HepG2 (cell line): ENCODE data around the gene SLC12A3. TPM values are rescaled to one million over a fixed set of nuclear protein-coding genes. Genes with fewer than 3 reads are reported as not detected.
A peak's percentile ranks its signal among the peaks of the same experiment; 100 is the strongest.

Experiments used
- ARHGAP35 ChIP-seq: sonication (generic); formaldehyde crosslinking; IDR thresholded peaks from 2 replicates; pipeline ENCODE4 v1.9.0; 2022; ENCODE audit warnings: mild to moderate bottlenecking, inconsistent platforms, moderate library complexity, missing genetic modification reagents, borderline replicate concordance
- ATAD3A ChIP-seq: sonication (generic); formaldehyde crosslinking; IDR thresholded peaks from 2 replicates; pipeline ENCODE4 v1.4.0; 2020; ENCODE audit warnings: missing genetic modification reagents
- CAMTA2 ChIP-seq: sonication (generic); formaldehyde crosslinking; IDR thresholded peaks from 2 replicates; pipeline ENCODE4 v1.4.0; 2020; ENCODE audit warnings: mild to moderate bottlenecking, missing genetic modification reagents, borderline replicate concordance
- FOXA3 ChIP-seq: IDR thresholded peaks from 2 replicates; pipeline ENCODE4 v1.6.1; 2016; ENCODE audit warnings: missing genetic modification reagents, missing compliant biosample characterization
- FOXK2 ChIP-seq: fragments of 450-650 bp; IDR thresholded peaks from 2 replicates; pipeline ENCODE4 v1.6.1; 2016
- ONECUT2 ChIP-seq: sonication (generic); formaldehyde crosslinking; IDR thresholded peaks from 2 replicates; pipeline ENCODE4 v1.4.0; 2020; ENCODE audit warnings: missing genetic modification reagents
- RBM39 ChIP-seq: fragments of 200-400 bp; formaldehyde crosslinking; IDR thresholded peaks from one replicate; pipeline ENCODE4 v1.6.1; 2018; ENCODE audit warnings: antibody characterized with exemption, mild to moderate bottlenecking, low read depth, low read length; ENCODE audit not compliant: poor library complexity, severe bottlenecking
- ZFYVE20 ChIP-seq: sonication (generic); formaldehyde crosslinking; IDR thresholded peaks from 2 replicates; pipeline ENCODE4 v1.8.0; 2023; ENCODE audit warnings: low read depth, mild to moderate bottlenecking, moderate library complexity, missing genetic modification reagents, borderline replicate concordance
- ZMYM4 ChIP-seq: sonication (generic); formaldehyde crosslinking; IDR thresholded peaks from 2 replicates; pipeline ENCODE4 v1.8.1; 2023; ENCODE audit warnings: mild to moderate bottlenecking, missing genetic modification reagents
- ZNF441 ChIP-seq: sonication (generic); formaldehyde crosslinking; IDR thresholded peaks from 2 replicates; pipeline ENCODE4 v1.7.0; 2021; ENCODE audit warnings: missing genetic modification reagents, borderline replicate concordance
- ZNF781 ChIP-seq: sonication (generic); formaldehyde crosslinking; IDR thresholded peaks from 2 replicates; pipeline ENCODE4 v1.5.1; 2020; ENCODE audit warnings: borderline replicate concordance, mild to moderate bottlenecking, missing genetic modification reagents; ENCODE audit errors: not compliant biosample characterization
- ZNF839 ChIP-seq: sonication (generic); formaldehyde crosslinking; IDR thresholded peaks from 2 replicates; pipeline ENCODE4 v1.4.0; 2020; ENCODE audit warnings: missing genetic modification reagents, mild to moderate bottlenecking, borderline replicate concordance
- polyA plus RNA-seq, 8 experiments: library from polyadenylated mRNA; depleted of rRNA in 3 of 8; stranded (reverse) in 7 of 8; unstranded in 1 of 8; fragments of >200 nt; fragmentation: Illumina TruSeq in 4 of 8; extraction: Trizol in 4 of 8; gene quantifications; 2 replicates each; pipeline versions ENCODE4 v1.2.1 to v1.2.3, GENCODE V29; 2011 to 2016; ENCODE audit warnings: low read depth in 4 of 8, missing spikeins in 1 of 8, mixed read lengths in 1 of 8; ENCODE audit not compliant: insufficient read depth in 1 of 8
- total RNA-seq, 5 experiments: library from RNA; depleted of rRNA; stranded (reverse); fragments of >200 nt; fragmentation: Illumina TruSeq; extraction: Trizol; gene quantifications; 2 replicates each; pipeline ENCODE4 v1.2.3, GENCODE V29; 2016; ENCODE audit warnings: low read depth in 1 of 5
- TF ChIP-seq, protein P1 (sequence below): sonication (generic); formaldehyde crosslinking; IDR thresholded peaks from 2 replicates; pipeline ENCODE4 v1.4.0; 2020; ENCODE audit warnings: missing genetic modification reagents
- TF ChIP-seq, protein P2 (sequence below): sonication (generic); formaldehyde crosslinking; IDR thresholded peaks from 2 replicates; pipeline ENCODE4 v1.4.0; 2020; ENCODE audit warnings: missing genetic modification reagents, borderline replicate concordance
- TF ChIP-seq, protein P3 (sequence below): sonication (generic); formaldehyde crosslinking; IDR thresholded peaks from 2 replicates; pipeline ENCODE4 v1.4.0; 2020; ENCODE audit warnings: mild to moderate bottlenecking, missing genetic modification reagents
- TF ChIP-seq, protein P4 (sequence below): sonication (generic); formaldehyde crosslinking; IDR thresholded peaks from 2 replicates; pipeline ENCODE4 v1.5.0; 2020; ENCODE audit warnings: mild to moderate bottlenecking, missing genetic modification reagents, moderate library complexity
- TF ChIP-seq, protein P5 (sequence below): sonication (generic); formaldehyde crosslinking; IDR thresholded peaks from 2 replicates; pipeline ENCODE4 v1.8.0; 2022; ENCODE audit warnings: mild to moderate bottlenecking, missing genetic modification reagents
- TF ChIP-seq, protein P6 (sequence below): sonication (generic); formaldehyde crosslinking; IDR thresholded peaks from 2 replicates; pipeline ENCODE4 v1.4.0; 2020; ENCODE audit warnings: missing genetic modification reagents, low read depth, mild to moderate bottlenecking, borderline replicate concordance

Gene SLC12A3
- total and polyA plus RNA-seq, 2 of the 13 experiments (the other 11 are each of a cell fraction or from before 2014, with no cell fraction given), result 6.2 TPM; not detected in 1

DNA sequence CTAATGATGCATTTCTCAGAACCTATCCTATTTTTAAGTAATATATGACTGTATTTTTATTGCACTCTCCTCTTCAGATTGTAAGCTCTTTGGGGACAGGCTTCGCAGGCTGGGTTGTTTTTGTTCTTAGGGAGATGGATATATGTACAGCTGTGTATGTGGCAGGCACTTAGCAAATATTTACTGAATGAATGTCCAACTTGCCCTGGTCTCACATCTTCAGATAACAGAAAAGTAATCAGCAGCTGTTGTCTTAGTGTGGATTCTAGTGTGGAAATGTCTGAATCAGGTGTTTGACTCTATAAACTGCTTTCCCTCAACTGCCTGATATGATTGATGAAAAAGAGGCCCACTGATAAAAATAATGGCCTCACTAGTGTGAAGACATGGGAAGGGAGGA is 47.1 kb upstream of the SLC12A3 start (continued):
- TF ChIP-seq ZMYM4 (CRISPR knock-in tag) (peak; percentile 48; the same call in 1 of the 2 replicates), ZNF441 (peak; percentile 95), ZNF839 (CRISPR knock-in tag) (no peak), ZNF781 (CRISPR knock-in tag) (no peak), FOXK2 (no peak), FOXA3 (CRISPR knock-in tag) (peak; percentile 97), ARHGAP35 (CRISPR knock-in tag) (no peak), CAMTA2 (no peak), ATAD3A (CRISPR knock-in tag) (no peak), RBM39 (no peak), ZFYVE20 (CRISPR knock-in tag) (no peak), ONECUT2 (no peak)
- TF ChIP-seq, protein P1, sequence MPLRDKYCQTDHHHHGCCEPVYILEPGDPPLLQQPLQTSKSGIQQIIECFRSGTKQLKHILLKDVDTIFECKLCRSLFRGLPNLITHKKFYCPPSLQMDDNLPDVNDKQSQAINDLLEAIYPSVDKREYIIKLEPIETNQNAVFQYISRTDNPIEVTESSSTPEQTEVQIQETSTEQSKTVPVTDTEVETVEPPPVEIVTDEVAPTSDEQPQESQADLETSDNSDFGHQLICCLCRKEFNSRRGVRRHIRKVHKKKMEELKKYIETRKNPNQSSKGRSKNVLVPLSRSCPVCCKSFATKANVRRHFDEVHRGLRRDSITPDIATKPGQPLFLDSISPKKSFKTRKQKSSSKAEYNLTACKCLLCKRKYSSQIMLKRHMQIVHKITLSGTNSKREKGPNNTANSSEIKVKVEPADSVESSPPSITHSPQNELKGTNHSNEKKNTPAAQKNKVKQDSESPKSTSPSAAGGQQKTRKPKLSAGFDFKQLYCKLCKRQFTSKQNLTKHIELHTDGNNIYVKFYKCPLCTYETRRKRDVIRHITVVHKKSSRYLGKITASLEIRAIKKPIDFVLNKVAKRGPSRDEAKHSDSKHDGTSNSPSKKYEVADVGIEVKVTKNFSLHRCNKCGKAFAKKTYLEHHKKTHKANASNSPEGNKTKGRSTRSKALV (CRISPR knock-in tag), result peak; percentile 32; the same call in 1 of the 2 replicates
- TF ChIP-seq, protein P2, sequence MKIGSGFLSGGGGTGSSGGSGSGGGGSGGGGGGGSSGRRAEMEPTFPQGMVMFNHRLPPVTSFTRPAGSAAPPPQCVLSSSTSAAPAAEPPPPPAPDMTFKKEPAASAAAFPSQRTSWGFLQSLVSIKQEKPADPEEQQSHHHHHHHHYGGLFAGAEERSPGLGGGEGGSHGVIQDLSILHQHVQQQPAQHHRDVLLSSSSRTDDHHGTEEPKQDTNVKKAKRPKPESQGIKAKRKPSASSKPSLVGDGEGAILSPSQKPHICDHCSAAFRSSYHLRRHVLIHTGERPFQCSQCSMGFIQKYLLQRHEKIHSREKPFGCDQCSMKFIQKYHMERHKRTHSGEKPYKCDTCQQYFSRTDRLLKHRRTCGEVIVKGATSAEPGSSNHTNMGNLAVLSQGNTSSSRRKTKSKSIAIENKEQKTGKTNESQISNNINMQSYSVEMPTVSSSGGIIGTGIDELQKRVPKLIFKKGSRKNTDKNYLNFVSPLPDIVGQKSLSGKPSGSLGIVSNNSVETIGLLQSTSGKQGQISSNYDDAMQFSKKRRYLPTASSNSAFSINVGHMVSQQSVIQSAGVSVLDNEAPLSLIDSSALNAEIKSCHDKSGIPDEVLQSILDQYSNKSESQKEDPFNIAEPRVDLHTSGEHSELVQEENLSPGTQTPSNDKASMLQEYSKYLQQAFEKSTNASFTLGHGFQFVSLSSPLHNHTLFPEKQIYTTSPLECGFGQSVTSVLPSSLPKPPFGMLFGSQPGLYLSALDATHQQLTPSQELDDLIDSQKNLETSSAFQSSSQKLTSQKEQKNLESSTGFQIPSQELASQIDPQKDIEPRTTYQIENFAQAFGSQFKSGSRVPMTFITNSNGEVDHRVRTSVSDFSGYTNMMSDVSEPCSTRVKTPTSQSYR (CRISPR knock-in tag), result no peak; the same call in 1 of the 2 replicates
- TF ChIP-seq, protein P3, sequence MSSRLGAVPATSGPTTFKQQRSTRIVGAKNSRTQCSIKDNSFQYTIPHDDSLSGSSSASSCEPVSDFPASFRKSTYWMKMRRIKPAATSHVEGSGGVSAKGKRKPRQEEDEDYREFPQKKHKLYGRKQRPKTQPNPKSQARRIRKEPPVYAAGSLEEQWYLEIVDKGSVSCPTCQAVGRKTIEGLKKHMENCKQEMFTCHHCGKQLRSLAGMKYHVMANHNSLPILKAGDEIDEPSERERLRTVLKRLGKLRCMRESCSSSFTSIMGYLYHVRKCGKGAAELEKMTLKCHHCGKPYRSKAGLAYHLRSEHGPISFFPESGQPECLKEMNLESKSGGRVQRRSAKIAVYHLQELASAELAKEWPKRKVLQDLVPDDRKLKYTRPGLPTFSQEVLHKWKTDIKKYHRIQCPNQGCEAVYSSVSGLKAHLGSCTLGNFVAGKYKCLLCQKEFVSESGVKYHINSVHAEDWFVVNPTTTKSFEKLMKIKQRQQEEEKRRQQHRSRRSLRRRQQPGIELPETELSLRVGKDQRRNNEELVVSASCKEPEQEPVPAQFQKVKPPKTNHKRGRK, result no peak
- TF ChIP-seq, protein P4, sequence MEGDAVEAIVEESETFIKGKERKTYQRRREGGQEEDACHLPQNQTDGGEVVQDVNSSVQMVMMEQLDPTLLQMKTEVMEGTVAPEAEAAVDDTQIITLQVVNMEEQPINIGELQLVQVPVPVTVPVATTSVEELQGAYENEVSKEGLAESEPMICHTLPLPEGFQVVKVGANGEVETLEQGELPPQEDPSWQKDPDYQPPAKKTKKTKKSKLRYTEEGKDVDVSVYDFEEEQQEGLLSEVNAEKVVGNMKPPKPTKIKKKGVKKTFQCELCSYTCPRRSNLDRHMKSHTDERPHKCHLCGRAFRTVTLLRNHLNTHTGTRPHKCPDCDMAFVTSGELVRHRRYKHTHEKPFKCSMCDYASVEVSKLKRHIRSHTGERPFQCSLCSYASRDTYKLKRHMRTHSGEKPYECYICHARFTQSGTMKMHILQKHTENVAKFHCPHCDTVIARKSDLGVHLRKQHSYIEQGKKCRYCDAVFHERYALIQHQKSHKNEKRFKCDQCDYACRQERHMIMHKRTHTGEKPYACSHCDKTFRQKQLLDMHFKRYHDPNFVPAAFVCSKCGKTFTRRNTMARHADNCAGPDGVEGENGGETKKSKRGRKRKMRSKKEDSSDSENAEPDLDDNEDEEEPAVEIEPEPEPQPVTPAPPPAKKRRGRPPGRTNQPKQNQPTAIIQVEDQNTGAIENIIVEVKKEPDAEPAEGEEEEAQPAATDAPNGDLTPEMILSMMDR (CRISPR knock-in tag), result no peak
- TF ChIP-seq, protein P5, sequence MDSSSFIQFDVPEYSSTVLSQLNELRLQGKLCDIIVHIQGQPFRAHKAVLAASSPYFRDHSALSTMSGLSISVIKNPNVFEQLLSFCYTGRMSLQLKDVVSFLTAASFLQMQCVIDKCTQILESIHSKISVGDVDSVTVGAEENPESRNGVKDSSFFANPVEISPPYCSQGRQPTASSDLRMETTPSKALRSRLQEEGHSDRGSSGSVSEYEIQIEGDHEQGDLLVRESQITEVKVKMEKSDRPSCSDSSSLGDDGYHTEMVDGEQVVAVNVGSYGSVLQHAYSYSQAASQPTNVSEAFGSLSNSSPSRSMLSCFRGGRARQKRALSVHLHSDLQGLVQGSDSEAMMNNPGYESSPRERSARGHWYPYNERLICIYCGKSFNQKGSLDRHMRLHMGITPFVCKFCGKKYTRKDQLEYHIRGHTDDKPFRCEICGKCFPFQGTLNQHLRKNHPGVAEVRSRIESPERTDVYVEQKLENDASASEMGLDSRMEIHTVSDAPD (CRISPR knock-in tag), result no peak
- TF ChIP-seq, protein P6, sequence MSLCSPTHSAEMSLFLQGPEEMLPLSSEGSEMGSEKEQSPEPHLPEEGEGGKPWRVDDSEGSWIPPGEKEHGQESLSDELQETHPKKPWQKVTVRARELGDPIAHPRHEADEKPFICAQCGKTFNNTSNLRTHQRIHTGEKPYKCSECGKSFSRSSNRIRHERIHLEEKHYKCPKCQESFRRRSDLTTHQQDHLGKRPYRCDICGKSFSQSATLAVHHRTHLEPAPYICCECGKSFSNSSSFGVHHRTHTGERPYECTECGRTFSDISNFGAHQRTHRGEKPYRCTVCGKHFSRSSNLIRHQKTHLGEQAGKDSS (CRISPR knock-in tag), result no peak
